ENCODE data around the gene SYF2.
A peak's percentile ranks its signal among the peaks of the same experiment; 100 is the strongest.
"Not testable (repeated sequence)": the region's sequence is repeated elsewhere in the genome, so short reads cannot be mapped to it uniquely, and the experiment has no call there.

The SYF2 gene

GRCh38 chr1:25232027-25232865 lies at the start of gene SYF2:
Gene SYF2 (minus strand): TSS chr1:25232502. CDS start chr1:25232467, 35 bp downstream.
- DNase-seq, result peak; percentile 94

- DNase-seq, result not testable (repeated sequence)
Measured at GRCh38 chr1:25279693-25280111, 47.4 kb upstream of the SYF2 start.

GRCh38 chr1:25278790-25279189 lies 46.5 kb upstream of the SYF2 start:
- DNase-seq, result not testable (repeated sequence)

GRCh38 chr1:25278358-25278757 lies 46.1 kb upstream of the SYF2 start:
- DNase-seq, result not testable (repeated sequence)

GRCh38 chr1:25277295-25277694 lies 45.0 kb upstream of the SYF2 start:
- DNase-seq, result not testable (repeated sequence)

GRCh38 chr1:25275648-25276047 lies 43.3 kb upstream of the SYF2 start:
- DNase-seq, result not testable (repeated sequence)

GRCh38 chr1:25272238-25272637 lies 39.9 kb upstream of the SYF2 start, which contains the start of gene RHD:
Gene RHD (plus strand): TSS chr1:25272509. CDS start chr1:25272548, 39 bp downstream.
- not testable (repeated sequence) for DNase-seq

GRCh38 chr1:25268143-25268760 lies 36.0 kb upstream of the SYF2 start:
- not testable (repeated sequence) for DNase-seq

- not testable (repeated sequence) for DNase-seq
Measured at GRCh38 chr1:25267288-25268142, 35.2 kb upstream of the SYF2 start.

- not testable (repeated sequence) for DNase-seq
Measured at GRCh38 chr1:25266554-25267287, 34.4 kb upstream of the SYF2 start.

GRCh38 chr1:25260336-25260735 lies 28.0 kb upstream of the SYF2 start:
- DNase-seq, result not testable (repeated sequence)

GRCh38 chr1:25259813-25260212 lies 27.5 kb upstream of the SYF2 start:
- not testable (repeated sequence) for DNase-seq

GRCh38 chr1:25257196-25257595 lies 24.9 kb upstream of the SYF2 start:
- no peak for DNase-seq

- DNase-seq, result no peak
Measured at GRCh38 chr1:25256578-25256965, 24.3 kb upstream of the SYF2 start.

GRCh38 chr1:25255706-25256577 lies 23.6 kb upstream of the SYF2 start:
- DNase-seq, result no peak

GRCh38 chr1:25253911-25254310 lies 21.6 kb upstream of the SYF2 start:
- no peak for DNase-seq

- no peak for DNase-seq
Measured at GRCh38 chr1:25247829-25248754, 15.8 kb upstream of the SYF2 start.

- peak; percentile 90 for DNase-seq
Measured at GRCh38 chr1:25247024-25247828, 14.9 kb upstream of the SYF2 start, which contains the start of gene RSRP1. Gene RSRP1 (minus strand): TSS chr1:25247454. CDS start chr1:25246963, 491 bp downstream.

- no peak for DNase-seq
Measured at GRCh38 chr1:25246600-25247023, 14.3 kb upstream of the SYF2 start.

Measured in SHP77 treated with DMSO at 0.1 percent for 48 hours (cell line).